HG02885 (cell line): Measurements from ENCODE around the gene ZNF512B.
"Not testable (repeated sequence)": the region's sequence is repeated elsewhere in the genome, so short reads cannot be mapped to it uniquely, and the experiment has no call there.

Experiments
- ATAC-seq: cut with Tn5 transposase; IDR thresholded peaks from one replicate; pipeline ENCODE4 v1.9.1; 2021; ENCODE audit warnings: mild to moderate bottlenecking; ENCODE audit not compliant: unreplicated experiment, poor library complexity

The ZNF512B gene

DNA sequence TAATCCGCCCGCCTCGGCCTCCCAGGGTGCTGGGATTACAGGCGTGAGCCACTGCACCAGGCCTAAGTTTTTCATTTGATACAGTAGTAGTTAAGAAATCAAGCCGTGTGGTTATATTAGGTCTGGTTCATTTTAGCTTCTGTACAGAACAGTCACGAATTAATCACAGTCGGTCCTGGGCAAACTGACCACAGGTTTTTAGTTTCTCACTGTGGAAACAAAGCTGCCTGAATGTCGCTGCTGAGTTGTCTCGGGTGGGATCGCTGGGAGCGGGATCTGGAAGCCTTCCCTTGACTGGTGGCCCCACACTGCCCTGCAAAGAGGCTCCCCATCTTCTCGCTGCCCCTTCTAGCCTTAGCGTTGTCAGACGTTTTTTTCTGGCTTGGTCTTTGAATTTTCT is 32.1 kb downstream of the ZNF512B start:
- ATAC-seq = no peak

DNA sequence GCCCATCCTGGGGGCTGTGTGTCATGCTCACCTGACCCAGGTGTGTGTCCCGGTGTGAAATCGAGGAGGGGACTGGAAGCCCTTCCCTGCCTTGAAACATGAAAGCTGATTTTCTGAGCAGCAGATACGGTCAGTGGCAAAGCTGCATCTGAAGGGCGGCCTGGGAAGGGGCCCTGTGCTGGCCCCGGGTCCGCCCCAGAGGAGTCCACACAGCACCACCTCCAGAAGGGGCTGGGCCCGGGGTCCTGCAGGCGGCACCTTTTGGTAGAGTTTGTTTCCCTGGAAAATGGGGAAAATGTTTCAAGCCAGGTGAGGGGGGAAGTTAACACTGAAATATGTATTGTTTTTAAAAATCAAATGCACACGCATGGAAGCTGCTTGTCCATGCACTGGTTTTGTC is 34.3 kb downstream of the ZNF512B start:
- ATAC-seq = no peak

DNA sequence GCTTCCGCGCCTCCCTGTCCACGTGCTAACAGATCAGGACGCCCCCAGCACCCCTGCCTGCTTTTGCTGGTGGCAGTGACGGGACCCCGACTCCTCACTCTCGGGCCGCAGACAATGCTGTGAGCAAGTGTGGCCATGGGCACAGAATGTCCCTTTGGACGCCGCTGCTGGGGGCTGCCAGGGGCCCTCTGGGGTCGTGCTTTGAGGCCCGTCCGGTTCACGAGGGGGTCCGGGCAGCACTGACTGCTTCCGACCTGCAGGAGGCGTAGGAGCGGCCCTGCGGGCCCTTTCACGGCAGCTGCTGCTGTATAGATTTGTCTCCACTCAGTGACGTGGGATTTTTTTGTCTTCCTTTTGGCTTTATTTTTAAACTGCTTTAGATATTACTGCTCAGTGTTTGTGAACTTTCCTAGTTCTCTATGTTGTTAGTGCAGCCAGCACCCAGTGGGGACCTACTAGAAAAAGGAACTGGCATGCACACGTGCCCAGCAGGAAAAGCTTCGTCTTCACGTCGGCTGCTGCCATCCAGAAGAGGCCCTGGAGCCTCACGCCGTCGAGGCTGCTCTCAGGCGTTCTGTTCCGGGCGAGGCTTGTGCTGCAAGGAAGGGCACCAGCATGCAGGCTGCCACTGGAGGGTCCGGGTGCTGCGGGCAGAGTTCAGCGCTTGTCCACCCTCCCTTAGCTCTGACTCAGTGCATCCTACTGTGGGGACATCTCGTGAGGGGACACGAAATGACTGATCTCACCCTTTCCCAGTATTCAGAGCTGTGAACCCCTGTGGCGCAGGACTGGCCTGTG is 35.3 kb downstream of the ZNF512B start:
- ATAC-seq = no peak

DNA sequence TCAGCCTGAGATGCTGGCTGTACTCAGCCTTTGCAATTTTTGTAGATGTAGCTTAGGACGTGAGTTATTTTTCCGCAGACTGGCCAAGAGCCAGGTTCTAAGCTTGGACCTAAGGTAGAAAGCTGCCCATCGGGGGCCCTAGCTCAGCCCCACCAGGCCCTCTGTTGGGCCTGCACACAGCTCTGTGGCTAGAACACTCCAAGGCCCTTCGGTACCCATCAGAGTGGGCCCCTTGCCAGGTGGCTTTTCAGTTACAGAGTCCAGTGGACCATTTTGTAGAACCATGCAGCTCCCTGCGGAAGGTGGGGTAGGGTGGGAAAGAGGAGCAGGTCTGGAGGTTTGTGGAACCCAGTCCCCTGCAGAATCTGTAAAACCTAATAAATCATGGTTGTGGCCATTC is 36.1 kb downstream of the ZNF512B start:
- no peak for ATAC-seq

DNA sequence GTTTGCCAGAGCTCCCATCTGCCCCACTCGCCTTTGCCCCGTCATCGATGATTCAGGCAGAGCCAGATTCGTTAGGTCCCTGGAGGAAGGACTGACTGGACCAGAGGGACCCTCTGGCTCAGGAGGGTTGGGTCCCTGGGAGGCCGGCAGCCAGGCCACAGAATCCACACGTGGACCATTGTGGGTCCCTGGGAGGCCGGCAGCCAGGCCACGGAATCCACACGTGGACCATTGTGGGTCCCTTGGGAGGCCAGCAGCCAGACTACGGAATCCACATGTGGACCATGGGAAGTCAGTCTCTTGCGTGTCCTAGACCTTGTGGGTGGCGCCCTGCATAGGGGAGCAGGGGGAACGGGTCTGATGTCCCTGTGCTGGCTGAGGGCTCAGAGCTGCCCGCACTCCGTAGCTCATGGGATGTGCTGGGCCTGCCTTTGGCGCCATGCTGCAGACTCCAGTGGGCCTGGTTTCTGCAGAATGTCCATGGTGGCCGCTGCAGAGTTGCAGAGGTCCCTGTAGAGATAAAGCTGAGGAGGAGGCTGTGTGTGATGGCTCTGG is 37.0 kb downstream of the ZNF512B start:
- no peak for ATAC-seq

DNA sequence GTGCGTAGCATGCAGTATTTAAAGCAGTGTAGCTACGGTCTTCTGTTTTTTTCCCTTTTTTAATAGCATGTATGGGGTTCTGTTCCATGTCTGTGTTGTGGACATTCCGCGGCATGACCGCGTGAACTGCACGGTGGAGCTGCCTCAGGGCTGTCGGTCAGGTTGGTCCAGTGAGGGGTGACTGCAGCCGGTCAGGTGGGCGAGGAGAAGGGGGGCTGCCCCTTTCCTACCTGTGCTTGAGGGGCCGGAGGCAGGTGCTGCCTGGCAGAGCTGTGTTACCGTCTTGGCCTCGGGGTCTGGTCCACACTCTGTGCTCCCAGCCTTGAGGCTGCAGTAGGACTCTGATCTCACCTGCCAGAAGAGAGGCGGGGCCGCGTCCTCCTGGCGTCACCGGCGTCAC is 38.0 kb downstream of the ZNF512B start:
- no peak for ATAC-seq

DNA sequence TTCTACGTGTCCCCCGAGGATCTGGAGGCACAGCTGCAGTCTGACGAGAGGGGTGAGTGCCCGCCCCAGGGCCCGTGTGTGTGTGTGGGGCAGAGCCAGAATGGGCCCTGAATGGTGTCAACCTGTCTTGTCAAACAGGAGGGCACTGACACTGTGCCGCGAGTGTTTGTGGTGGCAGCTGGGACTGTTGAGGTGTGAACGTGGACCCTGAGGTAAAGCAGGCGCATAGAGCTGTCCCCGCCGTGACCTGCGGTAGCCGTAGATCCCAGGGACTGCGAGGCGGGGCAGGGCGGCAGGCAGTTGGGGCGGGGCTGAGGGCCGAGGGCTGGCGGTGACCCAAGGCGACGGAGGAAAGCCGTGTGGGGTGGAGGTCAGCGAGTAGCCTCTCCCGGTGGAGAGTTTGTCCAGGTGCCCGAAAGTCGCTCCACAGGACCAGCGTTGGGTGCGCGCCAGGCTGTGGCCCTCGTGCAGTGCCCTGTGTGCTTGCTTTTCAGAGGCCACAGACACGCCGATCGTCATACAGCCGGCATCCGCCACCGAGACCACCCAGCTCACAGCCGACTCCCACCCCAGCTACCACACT is 38.7 kb downstream of the ZNF512B start:
- ATAC-seq = no peak

DNA sequence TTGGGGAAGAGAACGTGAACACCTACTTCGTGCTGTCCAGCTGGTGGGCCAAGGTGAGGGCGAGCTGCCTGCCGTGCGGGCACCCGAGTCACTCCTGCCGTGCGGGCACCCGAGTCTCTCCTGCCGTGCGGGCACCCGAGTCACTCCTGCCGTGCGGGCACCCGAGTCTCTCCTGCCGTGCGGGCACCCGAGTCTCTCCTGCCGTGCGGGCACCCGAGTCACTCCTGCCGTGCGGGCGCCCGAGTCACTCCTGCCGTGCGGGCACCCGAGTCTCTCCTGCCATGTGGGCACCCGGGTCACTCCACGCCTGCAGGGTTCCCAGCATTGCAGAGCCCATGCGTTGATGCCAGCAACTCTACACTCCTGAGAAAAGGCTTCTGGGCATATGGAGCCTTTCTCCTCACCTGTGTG is 40.3 kb downstream of the ZNF512B start:
- ATAC-seq = not testable (repeated sequence)

DNA sequence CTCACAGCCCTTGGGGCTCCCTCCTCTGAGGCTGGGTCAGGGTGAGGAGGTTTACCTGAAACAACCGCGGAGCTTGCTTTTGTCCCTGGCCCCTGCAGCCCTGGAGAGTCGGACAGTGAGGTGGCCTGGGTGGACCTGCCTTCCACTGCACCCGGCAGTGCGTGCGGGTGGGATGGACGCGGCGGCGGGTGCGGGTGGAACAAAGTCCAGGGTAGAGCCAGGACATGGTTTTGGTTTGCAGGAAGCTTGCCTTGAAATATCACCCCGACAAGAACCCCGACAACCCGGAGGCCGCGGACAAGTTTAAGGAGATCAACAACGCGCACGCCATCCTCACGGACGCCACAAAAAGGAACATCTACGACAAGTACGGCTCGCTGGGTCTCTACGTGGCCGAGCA is 40.7 kb downstream of the ZNF512B start:
- ATAC-seq = no peak

DNA sequence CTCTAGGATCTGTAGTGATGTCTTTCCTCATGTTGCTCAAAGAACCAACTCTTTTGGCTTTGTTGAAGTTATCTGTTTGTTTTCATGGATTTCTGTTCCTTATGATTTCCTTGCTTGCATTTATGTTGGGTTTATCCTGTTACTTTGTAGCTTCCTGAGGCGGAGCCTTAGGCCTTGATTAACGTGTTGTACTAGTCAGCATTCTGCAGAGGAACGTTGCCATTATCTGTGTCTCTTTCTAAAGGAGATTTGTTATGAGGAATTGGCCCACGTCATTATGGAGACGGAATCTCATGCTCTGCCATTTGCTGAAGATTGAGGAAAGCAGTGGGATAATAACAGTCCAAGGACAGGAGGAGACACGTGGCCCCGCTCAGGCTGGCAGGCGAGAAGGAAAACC is 43.4 kb downstream of the ZNF512B start:
- ATAC-seq = no peak

DNA sequence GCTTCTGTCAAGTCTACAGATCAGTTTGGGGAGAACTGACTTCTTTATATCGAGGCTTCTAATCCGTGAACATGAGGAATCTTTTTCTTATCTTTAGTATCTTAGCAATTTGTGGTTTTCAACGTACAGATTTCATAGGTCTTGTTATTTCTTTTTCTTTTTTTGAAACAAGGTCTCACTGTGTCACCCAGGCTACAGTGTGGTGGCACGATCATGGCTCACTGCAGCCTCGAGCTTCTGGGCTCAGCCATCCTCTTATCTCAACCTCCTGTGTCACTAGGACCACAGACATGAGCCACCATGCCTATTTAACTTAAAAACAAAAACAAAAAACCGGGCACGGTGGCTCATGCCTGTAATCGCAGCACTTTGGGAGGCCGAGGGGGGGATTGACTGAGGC is 45.5 kb downstream of the ZNF512B start:
- no peak for ATAC-seq

DNA sequence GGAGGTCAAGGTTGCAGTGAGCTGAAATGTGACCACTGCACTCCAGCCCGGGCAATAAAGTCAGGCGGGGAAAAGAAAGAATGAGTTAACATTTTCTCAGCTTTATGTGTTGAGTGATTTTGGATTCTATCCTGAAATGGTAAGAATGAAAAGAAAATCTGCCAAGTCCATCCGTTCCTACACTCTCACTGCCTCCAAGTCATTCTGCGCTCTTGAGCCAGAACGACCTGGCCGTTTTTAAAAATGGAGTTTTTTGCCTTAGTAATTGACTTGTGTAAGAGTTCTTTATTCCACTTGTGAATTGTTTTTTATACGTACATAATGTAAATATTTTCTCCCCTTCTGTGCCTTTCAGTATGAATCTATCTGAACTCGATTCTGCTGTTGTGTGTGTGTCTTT is 46.1 kb downstream of the ZNF512B start:
- ATAC-seq = no peak

DNA sequence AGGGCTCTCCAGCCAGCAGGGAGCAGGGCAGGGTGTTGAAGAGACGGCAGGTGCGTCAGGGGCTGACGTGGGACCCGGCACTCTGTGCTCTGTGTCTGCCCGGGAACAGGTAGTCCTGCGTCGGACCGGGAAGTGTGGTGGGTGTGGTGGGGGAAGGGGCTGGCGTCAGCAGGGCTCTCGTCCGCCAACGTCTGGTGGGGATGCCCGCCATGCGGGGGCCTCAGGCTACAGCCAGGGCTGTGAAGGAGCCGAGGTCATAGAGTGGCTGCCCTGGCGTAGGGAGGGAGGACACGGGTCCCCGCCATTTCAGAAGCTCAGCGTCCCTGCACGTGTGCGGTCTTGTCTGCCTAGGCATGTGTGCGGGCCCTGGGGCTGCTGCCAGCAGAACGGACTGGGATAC is 49.5 kb downstream of the ZNF512B start:
- ATAC-seq = no peak

DNA sequence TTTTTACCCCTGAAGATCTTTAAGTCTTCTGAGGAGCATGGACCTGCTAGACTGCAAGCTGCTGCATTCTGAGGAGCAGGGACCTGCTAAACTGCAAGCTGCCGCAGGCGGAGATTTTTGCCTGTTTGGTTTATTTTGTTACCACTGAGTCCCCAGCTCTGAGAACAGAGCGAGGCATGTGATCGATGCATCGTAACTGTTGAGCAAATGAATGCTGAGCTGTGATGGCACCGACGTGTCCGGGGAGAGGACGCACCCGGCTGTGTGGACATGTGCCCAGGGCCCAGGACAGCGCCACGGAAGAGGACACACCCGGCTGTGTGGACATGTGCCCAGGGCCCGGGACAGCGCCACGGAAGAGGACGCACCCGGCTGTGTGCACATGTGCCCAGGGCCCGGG is 50.6 kb downstream of the ZNF512B start:
- ATAC-seq = no peak

DNA sequence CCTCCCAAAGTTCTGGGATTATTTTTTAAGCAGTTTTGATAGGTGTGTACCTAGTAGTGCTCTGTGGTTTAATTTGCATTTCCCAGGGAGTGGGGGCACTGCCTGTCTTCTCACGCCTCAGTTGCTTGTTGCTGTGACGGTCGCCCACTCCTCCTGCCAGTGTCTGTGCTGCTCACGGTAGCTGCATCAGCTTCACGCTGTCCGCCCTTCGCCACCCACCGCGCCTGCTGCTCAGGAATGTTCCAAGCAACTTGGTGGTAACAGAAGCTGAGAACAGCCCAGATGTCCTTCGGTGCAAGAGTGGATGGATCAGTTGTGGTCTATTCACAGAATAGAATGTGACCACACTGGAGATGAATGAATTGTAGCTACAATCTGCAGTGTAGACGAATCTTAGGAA is 51.9 kb downstream of the ZNF512B start:
- no peak for ATAC-seq

DNA sequence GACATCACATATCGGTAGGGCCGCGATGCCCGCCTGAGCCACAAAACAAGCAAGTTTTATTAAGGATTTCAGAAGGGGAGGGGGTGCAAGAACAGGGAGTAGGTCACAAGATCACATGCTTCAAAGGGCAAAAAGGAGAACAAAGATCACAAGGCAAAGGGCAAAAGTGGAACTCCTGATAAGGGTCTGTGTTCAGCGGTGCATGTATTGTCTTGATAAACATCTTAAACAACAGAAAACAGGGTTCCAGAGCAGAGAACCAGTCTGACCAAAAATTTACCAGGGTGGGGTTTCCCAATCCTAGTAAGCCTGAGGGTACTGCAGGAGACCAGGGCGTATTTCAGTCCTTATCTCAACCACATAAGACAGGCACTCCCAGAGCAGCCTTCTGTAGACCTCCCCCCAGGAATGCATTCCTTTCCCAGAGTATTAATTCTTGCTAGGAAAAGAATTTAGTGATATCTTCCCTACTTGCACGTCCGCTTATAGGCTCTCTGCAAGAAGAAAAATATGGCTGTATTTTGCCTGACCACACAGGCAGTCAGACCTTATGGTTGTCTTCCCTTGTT is 53.3 kb downstream of the ZNF512B start:
- ATAC-seq = not testable (repeated sequence)

DNA sequence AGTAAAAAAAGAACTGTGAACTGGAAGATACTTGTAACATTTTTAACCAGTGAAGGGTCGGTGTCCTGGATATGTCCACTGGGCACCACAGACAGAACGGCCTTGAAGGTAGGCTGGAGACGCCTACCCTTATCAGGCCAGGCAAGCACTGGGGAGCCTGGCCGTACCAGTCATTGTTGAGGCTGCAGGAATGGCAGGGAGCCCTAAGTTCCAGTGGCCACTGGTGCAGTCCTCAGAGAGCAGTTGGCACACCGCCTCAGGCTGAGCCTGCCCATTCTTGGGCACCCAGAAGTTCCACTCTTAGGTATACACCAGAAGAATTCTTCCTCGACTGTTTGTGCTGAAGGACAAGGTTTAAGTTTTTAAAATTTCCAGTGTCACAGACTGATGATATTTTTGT is 54.3 kb downstream of the ZNF512B start:
- no peak for ATAC-seq

DNA sequence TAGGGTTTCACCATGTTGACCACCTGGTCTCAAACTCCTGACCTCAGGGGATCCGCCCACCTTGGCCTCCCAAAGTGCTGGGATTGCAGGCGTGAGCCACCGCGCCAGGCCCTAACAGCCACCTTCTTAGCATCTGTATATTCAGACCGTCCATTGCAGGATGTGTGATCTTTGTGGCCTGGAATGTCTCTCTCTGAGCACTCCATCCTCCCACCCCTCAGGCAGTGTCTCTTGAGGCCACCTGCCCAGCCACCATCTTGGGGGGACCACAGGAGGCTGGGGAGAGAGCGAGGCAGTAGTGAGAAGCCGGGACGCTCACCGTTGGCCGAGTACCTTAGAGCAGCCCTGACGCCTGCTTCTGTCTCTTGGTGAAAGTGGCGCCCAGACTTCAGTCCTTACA is 56.0 kb downstream of the ZNF512B start:
- no peak for ATAC-seq

DNA sequence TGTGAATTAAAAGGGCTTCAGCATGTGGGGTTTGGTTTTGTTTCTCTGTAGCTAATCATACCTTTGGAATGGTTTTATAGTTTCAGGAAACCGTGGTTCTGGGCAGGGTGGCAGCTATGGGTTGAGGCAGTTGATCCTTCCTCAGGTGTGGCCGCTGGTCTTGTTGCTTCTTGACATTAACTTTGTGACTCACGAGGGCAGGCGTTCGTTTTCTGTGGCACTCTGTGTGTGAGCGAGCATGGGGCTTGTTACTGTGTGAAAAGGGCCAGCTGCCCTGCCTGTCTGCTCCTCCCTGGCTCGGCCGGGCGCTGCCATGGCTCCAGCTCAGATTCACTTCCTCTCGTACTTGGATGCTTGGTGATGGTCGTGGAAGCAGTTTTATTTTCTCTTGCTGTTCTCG is 58.6 kb downstream of the ZNF512B start:
- no peak for ATAC-seq

DNA sequence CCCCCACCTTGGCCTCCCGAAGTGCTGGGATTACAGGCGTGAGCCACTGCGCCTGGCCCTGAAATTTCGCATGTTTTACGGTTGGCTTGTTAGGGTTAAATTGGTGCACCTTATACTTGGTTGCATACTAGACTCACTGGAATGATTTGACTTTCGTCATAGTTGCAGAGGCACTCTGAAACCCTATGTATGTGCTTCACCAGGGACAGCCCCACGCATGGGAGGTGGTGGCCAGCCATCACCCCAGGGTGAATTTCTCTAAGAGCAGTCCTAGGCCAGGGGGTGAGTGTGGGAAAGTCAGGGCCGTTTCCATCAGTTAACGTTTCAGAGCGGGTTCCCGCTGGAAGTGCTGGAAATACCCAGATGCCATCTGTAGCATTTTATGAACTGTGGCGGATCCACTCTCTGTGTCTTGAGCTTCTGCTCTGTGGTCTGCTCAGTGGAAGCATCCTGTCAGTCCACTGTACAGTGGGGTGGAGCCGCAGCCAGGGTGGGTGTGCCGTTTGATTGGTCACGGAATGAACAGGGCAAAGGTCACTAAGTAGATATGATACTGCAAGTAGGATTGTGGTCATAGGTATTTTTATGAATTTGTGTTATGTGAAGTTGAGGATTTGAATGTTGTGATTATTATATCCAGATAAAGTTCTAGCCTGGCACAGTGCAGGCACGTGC is 61.6 kb downstream of the ZNF512B start:
- no peak for ATAC-seq
